Mammary epithelial cell (primary cell): Measurements from ENCODE around the gene ACVR1B.

Experiments used
- CTCF ChIP-seq, 2 donors: IDR thresholded peaks in 1 of 2; conservative IDR thresholded peaks in 1 of 2; 2 replicates each; pipeline ENCODE4 v1.5.1; 2011 to 2012; ENCODE audit warnings: inconsistent platforms in 2 of 2, low read length in 2 of 2, mild to moderate bottlenecking in 2 of 2, control low read depth in 1 of 2, low read depth in 1 of 2; ENCODE audit not compliant: insufficient read depth in 1 of 2; ENCODE audit errors: extremely low read depth in 1 of 2
- EZH2 ChIP-seq: IDR thresholded peaks from 2 replicates; pipeline ENCODE4 v1.6.1; 2012; ENCODE audit warnings: low read length, inconsistent platforms, borderline replicate concordance

GRCh38 chr12:51976376-51977160 lies 25.1 kb downstream of the ACVR1B start:
- TF ChIP-seq CTCF (conservative IDR thresholded peaks at IDR 0.05 in 1 of 2, IDR thresholded peaks at IDR 0.05 in 1 of 2; ENCODE audit: extremely low read depth in 1 of 2, insufficient read depth in 1 of 2, low read depth in 1 of 2, low read length in 2 of 2) = no peak
- TF ChIP-seq EZH2 = no peak
